DMS53 treated with DMSO at 0.1 percent for 48 hours (cell line): Measurements from ENCODE around the gene NRK.
"Not testable (repeated sequence)": the region's sequence is repeated elsewhere in the genome, so short reads cannot be mapped to it uniquely, and the experiment has no call there.

Experiments
- DNase-seq: peaks from one replicate; lab custom pipeline; 2025; ENCODE audit not compliant: unreplicated experiment; lab: John Stamatoyannopoulos, UW

NRK gene

DNA sequence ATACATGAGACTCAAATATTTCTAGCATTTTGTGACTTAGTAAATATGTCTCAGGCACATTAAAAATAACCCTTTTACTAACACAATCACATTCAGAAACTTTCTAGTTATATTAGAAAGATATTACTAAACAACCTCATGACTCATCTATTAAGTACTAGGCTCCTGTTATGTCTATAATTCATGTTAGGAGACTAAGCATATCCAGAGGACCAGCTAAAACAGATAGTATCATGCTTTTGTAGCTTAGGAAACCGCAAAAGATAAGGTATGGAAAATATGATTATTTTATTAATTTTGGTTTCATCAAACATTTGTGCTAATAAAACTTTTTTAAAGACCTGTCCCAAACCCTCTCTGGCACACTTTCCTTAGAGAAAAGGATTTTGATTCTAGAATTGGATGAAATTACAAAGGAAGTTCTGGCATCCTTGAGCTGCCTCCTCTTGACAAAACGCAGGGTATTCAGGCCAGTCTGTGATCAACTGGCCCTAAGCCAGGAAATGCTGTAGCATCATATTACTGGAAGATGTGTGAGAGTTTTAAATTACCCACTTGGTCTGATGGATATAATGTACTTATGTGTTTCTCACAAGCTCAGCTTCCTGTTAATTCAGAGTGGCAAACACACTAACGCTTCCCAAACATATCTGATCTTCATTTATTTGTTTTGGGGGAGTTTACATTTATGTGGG lies 60.4 kb downstream of the NRK start:
- DNase-seq = peak; percentile 51

DNA sequence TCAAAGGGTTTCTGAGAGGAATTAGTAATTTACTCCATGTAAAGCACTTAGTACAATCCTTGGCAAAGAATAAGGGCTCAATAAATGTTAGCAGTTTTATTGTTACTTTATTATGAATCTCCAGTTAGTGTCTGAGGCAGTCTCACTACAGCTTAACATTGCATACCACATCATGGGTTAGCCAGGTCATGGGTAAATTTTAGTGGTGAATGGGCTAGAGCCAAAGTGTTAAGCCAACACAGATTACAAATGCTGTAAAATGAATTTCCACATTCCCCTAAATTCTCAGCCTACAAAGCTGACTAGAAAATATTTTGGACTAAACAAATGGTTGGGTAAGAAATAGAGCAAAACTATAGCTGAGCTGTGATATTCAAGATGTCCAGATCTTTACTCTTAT lies 72.4 kb downstream of the NRK start:
- no peak for DNase-seq

DNA sequence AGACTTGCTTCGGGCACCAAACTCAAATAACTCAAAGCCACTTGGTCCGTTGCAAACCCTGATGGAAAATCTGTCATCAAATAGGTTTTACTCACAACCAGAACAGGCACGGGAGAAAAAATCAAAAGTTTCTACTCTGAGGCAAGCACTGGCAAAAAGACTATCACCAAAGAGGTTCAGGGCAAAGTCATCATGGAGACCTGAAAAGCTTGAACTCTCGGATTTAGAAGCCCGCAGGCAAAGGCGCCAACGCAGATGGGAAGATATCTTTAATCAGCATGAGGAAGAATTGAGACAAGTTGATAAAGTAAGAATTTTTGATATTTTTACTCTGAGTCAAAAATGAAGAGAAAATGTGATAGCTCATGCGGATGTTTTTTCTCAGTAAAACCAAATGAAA lies 87.2 kb downstream of the NRK start:
- DNase-seq = no peak

DNA sequence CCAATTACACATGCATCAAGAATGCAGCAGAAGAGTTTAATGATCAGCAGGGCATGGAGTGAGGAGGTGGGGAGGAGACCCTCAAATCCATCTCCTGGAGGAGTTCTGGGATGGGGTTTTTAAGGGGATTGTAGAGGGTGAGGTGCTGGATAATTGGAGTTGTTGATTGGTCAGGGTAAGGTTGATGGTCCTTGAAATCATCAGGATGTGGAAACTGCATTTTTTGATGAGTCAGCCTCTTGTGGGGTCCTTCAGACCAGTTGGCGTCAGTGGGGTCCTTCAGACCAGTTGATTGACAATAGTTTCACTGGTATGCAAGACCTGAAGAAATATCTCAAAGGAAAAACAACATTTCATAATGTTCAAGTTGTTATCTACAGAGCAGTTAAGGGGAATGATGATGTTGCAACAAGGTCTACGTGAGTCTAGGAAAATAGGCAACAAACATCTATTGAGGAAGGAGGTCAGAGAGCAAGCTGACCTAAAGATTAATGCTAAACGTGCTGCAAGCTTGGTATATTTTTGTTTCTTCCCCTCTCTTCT lies 88.3 kb downstream of the NRK start:
- no peak for DNase-seq

DNA sequence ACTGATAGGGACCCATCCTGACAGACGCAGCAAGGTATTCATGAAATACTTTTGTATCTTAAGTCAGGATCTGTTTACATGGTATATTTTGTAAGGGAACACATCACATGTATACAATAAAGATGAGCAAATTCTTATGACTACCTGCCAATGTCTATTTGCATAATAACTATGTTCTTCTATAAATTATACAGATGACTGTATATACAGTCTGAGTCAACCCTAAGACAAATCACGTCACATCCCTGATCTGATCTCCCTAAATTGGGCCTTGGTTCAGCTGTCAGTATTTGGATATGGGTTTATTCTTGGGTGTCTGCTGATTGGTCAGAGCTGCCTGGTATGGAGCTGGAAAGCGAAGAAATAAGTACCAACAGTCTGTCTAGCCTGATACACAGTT lies 122.9 kb downstream of the NRK start:
- DNase-seq = no peak

DNA sequence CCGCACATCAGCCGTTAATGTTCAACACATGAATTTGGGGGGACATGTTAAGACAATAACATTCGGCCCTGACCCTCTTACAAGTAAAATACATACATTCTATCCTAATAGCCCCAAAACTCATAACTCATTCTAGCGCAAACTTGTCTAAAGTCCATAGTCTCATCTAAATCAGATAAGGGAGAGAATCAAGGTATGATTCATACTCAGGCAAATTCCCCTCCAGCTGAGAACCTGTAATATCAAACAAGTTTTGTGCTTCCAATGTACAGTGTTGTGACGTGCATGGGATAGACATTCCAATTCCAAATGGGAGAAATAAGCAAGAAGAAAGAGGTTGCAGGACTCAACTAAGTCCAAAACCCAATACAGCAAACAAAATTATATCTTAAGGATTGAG lies 147.1 kb downstream of the NRK start:
- no peak for DNase-seq

DNA sequence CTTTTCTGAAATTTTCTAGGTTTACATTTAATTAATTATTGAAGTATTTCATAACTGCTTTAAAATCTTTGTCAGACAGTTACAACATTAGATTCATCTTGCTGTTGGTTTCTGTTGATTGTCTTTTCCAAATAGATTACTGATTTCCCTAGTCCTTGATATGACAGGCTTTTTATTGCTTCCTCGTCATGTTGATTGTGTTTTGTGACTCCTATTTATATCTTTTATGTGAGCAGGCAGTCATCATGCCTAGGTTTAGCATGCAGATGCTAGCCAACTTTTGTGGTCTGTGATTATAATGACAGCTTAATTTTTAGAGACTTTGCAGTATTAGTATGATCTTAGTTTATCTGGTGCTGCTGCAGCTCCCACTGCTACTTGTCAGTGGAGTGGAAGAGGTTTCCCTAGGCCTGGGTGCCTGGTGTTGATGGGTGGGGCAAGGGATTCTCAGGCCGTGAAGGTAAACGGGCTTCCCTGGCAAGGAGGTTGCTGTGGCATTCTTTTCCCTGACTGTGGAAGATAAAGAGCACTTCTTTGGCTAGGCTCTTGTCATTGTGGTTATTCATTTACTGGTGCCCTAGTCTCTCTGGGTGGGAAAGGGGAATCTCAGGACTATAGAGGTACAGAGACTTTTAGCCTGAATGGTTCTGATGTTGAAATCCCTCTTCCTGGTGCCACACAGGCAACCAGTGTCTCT lies 150.5 kb downstream of the NRK start:
- DNase-seq = no peak

DNA sequence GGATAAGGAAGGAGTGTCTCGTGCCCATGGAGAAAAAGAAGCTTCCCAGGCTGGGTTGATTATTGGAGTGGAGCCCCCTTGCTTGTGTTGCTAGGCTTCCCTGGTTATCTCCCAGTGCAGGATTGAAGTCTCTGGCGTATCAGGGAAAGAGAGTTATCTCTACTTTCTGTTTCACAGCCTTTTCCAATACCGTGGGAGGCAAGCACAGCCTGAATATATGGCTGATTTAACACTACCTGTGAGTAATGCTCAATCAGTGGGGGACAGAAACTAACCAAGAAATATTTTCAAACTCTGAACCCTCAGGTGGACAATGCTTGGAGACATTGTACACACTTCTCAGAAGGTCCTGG lies 151.0 kb downstream of the NRK start:
- no peak for DNase-seq

DNA sequence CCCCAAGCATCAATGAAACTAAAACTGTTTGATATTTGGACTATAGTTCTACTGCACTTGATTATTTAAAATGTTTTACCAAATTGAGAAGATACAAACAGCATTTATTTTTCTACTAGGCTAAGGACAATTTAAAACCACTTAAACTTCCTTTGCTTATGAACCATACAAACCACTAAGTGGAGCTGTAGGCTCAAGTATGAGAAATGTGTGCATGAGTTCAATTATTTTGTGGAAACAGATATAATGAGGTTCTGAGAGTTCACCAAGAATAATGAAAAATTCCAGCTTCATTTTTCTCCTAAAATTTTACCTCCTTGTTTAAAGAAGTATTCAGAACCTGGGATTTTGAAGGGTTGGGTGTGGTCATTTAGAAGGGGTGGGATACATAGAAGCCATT lies 153.0 kb downstream of the NRK start:
- DNase-seq = peak; percentile 39

DNA sequence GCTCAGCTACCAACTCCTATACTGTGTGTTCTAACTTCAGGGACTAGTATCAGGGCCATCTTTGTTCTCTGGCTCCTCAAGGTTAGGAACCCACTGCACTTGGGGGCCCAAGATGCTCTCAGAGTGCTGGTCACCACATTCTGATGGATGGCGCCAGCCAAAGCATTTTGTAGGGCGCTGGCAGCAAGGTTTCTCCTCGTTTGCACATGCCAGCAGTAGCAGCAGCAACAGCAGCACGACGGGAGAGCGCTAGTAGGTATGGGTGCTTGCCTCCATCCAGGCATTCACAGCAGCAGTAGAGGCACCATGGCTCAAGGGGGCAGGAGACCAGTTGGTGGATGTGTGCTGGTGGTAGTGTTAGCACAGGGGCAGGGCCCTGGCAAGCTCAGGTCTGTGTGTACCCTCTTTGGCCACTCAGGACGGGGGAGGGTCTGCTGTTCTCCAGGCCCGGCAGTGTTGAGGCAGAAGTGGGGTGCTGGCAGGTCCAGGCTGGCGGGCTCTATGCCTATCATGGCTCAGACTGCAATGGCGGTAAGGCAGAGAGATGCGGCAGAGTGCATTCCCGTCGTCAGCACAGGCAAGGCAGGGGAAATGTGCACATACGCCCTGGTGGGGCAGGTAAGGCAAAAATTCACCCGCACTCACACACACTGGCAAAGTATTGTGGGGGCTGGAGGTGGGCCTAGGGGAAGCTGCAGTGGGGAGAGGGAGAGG lies 159.6 kb downstream of the NRK start:
- no peak for DNase-seq

DNA sequence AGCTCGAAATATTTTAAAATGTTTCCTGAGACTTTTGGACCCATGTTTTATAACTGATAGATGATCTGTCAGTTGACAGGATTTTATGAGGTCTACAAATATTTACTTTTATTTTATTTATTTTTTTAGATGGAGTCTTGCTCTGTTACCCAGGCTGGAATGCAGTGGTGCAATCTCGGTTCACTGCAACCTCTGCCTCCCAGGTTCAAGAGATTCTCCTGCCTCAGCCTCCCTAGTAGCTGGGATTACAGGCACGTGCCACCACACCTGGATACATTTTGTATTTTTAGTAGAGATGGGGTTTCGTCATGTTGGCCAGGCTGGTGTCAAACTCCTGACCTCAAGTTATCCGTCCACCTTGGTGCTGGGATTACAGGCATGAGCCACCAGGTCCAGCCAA lies 166.1 kb downstream of the NRK start:
- not testable (repeated sequence) for DNase-seq

DNA sequence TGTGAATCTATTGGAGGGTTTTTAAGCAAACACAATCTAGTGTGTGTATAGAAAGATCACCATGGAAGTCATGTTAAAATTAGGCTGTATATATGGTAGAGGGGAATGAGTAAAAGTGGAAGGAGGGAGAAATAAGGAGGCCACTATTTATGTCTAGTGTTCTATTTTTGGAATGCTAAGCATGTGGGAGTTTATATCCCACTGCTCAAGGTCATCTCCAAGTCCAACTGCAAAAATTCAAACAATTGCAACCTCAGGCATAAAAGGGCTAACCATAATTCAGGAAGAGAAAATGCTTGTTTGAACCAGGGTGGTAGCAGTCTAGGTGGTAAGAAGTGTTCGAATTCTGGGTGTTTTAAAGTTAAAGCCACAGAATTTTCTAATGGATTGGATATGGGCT lies 177.0 kb downstream of the NRK start:
- no peak for DNase-seq

DNA sequence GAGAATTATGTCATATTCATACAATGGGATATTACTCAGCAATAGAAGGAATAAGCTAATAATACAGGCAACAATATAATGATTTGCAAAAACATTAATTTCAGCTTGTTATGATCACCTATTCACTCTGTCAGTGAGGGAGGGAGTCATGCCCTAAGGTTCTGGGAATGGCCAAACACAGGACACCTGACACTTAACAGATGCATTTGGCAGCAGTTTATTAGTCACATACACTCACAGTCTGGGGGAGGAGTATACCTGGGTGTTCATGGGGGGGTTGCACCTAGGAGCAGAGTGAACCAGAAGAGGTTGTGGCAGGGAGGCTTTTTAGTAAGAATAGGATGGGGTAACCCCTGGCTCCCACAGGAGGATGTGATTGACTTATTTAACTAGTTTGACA lies 177.9 kb downstream of the NRK start:
- no peak for DNase-seq

DNA sequence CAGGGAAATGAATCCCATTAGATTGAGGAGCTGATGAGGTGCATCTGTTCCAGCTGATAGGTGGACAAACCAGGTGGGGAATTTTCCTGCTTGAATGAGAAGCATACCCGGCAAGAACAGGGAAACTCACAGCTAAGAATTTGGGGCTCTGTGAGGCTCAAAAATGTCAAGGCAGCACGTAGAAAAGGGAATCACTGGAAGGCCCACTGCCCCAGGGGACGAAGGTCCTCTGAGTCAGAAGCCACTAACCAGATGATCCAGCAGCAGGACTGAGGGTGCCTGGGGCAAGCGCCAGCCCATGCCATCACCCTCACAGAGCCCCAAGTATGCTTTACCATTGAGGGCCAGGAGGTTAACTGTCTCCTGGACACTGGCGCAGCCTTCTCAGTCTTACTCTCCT lies 178.3 kb downstream of the NRK start:
- not testable (repeated sequence) for DNase-seq

DNA sequence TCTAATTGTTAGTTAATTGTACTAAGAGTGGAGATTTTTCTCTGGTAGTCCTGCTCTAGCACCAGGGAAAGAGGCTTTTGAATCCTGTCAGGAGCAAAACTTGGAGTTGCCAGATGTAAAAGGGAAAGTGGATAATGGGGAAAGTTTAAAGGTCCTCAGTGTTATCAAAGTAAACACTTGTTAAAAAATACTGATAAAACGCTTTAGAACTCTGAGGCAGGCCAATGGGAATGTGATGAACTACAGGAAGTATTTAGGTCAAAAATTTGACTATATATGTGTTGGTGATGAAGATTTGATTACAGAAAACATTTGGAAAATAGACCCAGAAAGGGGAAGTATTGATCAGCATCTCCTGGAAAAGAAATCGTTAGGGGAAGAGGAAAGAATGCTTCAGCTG lies 183.3 kb downstream of the NRK start:
- DNase-seq = no peak

DNA sequence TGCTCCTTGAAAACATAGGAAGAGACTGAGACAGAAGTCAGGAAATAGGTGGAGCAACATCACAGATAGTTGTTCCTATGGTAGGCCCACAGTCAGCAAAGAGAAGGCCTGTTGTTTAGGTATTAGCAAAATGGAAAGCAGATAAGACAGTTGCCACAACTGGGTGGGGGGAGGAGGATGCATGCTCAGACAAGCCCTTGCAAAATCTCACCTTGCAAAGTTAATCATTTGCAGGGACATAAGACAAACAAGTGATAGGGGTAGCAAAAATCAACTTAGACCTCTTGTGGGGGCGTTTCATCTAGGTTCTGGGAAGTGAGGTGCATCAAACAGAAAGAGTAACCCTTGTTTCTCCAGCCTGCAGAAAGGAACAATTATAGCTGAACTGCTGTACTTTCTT lies 185.5 kb downstream of the NRK start:
- DNase-seq = no peak
